HEK293T (cell line): ENCODE results near the gene APCDD1.

Experiments
- ELF4 ChIP-seq: fragments of 450-650 bp; IDR thresholded peaks from 2 replicates; pipeline ENCODE4 v1.6.1; 2017; ENCODE audit warnings: antibody characterized with exemption
- HDGF ChIP-seq: fragments of 450-650 bp; IDR thresholded peaks from 2 replicates; pipeline ENCODE4 v1.6.1; 2017; ENCODE audit warnings: antibody characterized with exemption, borderline replicate concordance
- SP1 ChIP-seq: fragments of 450-650 bp; IDR thresholded peaks from 2 replicates; pipeline ENCODE4 v1.6.1; 2017

- TF ChIP-seq HDGF = no peak
- no peak for TF ChIP-seq ELF4
- no peak for TF ChIP-seq SP1
Measured at GRCh38 chr18:10482363-10482984, 28.0 kb downstream of the APCDD1 start.
